ENCODE results near the gene SCAPER. TPM values are rescaled to one million over a fixed set of nuclear protein-coding genes. Genes with fewer than 3 reads are reported as not detected.

SCAPER gene
- total and polyA plus RNA-seq, 2 donors (not counting 1 experiment from before 2014, with no cell fraction given), result 8.3 to 61.6 TPM

GRCh38 chr15:76501726-76502125 is 403.4 kb downstream of the SCAPER start:
- TF ChIP-seq EZH2 (IDR thresholded peaks at IDR 0.05; ENCODE audit: borderline replicate concordance, insufficient read depth, low read depth, low read length, poor library complexity, severe bottlenecking), result no peak
- TF ChIP-seq, protein P1, sequence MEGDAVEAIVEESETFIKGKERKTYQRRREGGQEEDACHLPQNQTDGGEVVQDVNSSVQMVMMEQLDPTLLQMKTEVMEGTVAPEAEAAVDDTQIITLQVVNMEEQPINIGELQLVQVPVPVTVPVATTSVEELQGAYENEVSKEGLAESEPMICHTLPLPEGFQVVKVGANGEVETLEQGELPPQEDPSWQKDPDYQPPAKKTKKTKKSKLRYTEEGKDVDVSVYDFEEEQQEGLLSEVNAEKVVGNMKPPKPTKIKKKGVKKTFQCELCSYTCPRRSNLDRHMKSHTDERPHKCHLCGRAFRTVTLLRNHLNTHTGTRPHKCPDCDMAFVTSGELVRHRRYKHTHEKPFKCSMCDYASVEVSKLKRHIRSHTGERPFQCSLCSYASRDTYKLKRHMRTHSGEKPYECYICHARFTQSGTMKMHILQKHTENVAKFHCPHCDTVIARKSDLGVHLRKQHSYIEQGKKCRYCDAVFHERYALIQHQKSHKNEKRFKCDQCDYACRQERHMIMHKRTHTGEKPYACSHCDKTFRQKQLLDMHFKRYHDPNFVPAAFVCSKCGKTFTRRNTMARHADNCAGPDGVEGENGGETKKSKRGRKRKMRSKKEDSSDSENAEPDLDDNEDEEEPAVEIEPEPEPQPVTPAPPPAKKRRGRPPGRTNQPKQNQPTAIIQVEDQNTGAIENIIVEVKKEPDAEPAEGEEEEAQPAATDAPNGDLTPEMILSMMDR (IDR thresholded peaks at IDR 0.05), result no peak
- WGBS (ENCODE audit: insufficient coverage), result no CpG with 5 or more reads among the region's 1 CpG
- H3K27me3 ChIP-seq (replicated peaks in 1 of 4; ENCODE audit: control extremely low read depth in 1 of 4, control insufficient read depth in 3 of 4, insufficient read depth in 4 of 4, low read length in 3 of 4), result no peaks in the 10 kb centered on the region
- intact Hi-C loops (cut with micrococcal nuclease), result no loop called here
- H3K4me2 ChIP-seq (replicated peaks; ENCODE audit: low read depth, low read length, poor library complexity, severe bottlenecking), result no peak overlapping the region
- H3K9me3 ChIP-seq (ENCODE audit: control extremely low read depth in 1 of 3, control insufficient read depth in 2 of 3, insufficient read depth in 1 of 3, low read length in 2 of 3), result no peaks in the 10 kb centered on the region
- no peaks in the 10 kb centered on the region for H3K4me1 ChIP-seq (ENCODE audit: control insufficient read depth in 2 of 2, insufficient read depth in 2 of 2, low read length in 2 of 2)
- Mint-ChIP-seq H3K4me1 (no peaks in the 10 kb centered on the region), H3K9me3 (ENCODE audit: insufficient read depth) (peaks cover 3% of the 10 kb centered on the region), H3K27me3 (no peaks in the 10 kb centered on the region), H3K4me3 (no peak overlapping the region), H3K27ac (no peak overlapping the region)
- CTCF ChIA-PET, result no interaction called here
- DNase-seq, result no peak
- H4K20me1 ChIP-seq (ENCODE audit: control insufficient read depth, insufficient read depth, low read length, poor library complexity, severe bottlenecking), result no peaks in the 10 kb centered on the region
- H3K79me2 ChIP-seq (ENCODE audit: control insufficient read depth, insufficient read depth, low read length), result no peaks in the 10 kb centered on the region
- no peak overlapping the region for H2AFZ ChIP-seq (ENCODE audit: insufficient read depth, low read depth, low read length, poor library complexity, severe bottlenecking)
- H3K4me3 ChIP-seq (ENCODE audit: control extremely low read depth in 1 of 5, extremely low read depth in 1 of 5, insufficient read depth in 1 of 5, low read depth in 2 of 5, low read length in 4 of 5), result no peak overlapping the region
- H3K27ac ChIP-seq (ENCODE audit: low read length in 2 of 2), result no peak overlapping the region
- POLR2A ChIA-PET, result no interaction called here
- H3K36me3 ChIP-seq (replicated peaks in 1 of 2; ENCODE audit: control extremely low read depth in 1 of 2, control insufficient read depth in 1 of 2, extremely low read depth in 1 of 2, insufficient read depth in 2 of 2, low read length in 1 of 2), result peaks cover 0 to 6% of the 10 kb centered on the region in 2 experiments
- H3K9ac ChIP-seq (ENCODE audit: low read length), result no peak overlapping the region
- no peak for ATAC-seq (ENCODE audit: low read depth)

DNA sequence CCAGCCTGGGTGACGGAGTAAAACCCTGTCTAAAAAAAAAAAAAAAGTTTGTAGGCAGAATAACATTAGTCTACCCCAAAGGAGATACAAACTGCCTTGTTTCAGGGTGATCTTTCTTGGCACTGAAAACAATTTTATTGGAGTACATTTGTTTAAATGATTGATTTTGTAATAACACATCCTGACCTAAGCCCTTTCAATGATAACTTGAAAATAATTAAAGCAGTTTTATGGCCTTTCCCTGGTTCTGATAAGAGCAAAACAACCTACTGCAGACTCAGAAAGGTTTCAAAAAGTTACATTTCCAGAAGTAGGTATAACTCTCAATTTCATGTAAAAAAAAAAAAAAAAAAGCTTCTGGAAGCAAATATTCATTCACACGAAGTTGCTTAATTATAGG is 404.1 kb downstream of the SCAPER start:
- no peak overlapping the region for H3K9ac ChIP-seq (ENCODE audit: low read length)
- no CpG with 5 or more reads among the region's 2 CpGs for WGBS (ENCODE audit: insufficient coverage)
- Mint-ChIP-seq H3K9me3 (ENCODE audit: insufficient read depth) (peaks cover 3% of the 10 kb centered on the region), H3K27ac (no peak overlapping the region), H3K4me1 (no peaks in the 10 kb centered on the region), H3K4me3 (no peak overlapping the region), H3K27me3 (no peaks in the 10 kb centered on the region)
- peaks cover 0 to 6% of the 10 kb centered on the region in 2 experiments for H3K36me3 ChIP-seq (replicated peaks in 1 of 2; ENCODE audit: control extremely low read depth in 1 of 2, control insufficient read depth in 1 of 2, extremely low read depth in 1 of 2, insufficient read depth in 2 of 2, low read length in 1 of 2)
- no peaks in the 10 kb centered on the region for H3K27me3 ChIP-seq (replicated peaks in 1 of 4; ENCODE audit: control extremely low read depth in 1 of 4, control insufficient read depth in 3 of 4, insufficient read depth in 4 of 4, low read length in 3 of 4)
- no peaks in the 10 kb centered on the region for H3K79me2 ChIP-seq (ENCODE audit: control insufficient read depth, insufficient read depth, low read length)
- no peak for ATAC-seq (ENCODE audit: low read depth)
- no peak for DNase-seq
- ChIA-PET CTCF (no interaction called here), POLR2A (no interaction called here)
- no peaks in the 10 kb centered on the region for H3K4me1 ChIP-seq (ENCODE audit: control insufficient read depth in 2 of 2, insufficient read depth in 2 of 2, low read length in 2 of 2)
- intact Hi-C loops (cut with micrococcal nuclease), result no loop called here
- H4K20me1 ChIP-seq (ENCODE audit: control insufficient read depth, insufficient read depth, low read length, poor library complexity, severe bottlenecking), result no peaks in the 10 kb centered on the region
- H2AFZ ChIP-seq (ENCODE audit: insufficient read depth, low read depth, low read length, poor library complexity, severe bottlenecking), result no peak overlapping the region
- TF ChIP-seq, protein P1 (IDR thresholded peaks at IDR 0.05), result no peak
- TF ChIP-seq EZH2 (IDR thresholded peaks at IDR 0.05; ENCODE audit: borderline replicate concordance, insufficient read depth, low read depth, low read length, poor library complexity, severe bottlenecking), result no peak
- no peak overlapping the region for H3K27ac ChIP-seq (ENCODE audit: low read length in 2 of 2)
- no peak overlapping the region for H3K4me3 ChIP-seq (ENCODE audit: control extremely low read depth in 1 of 5, extremely low read depth in 1 of 5, insufficient read depth in 1 of 5, low read depth in 2 of 5, low read length in 4 of 5)
- H3K4me2 ChIP-seq (replicated peaks; ENCODE audit: low read depth, low read length, poor library complexity, severe bottlenecking), result no peak overlapping the region
- H3K9me3 ChIP-seq (ENCODE audit: control extremely low read depth in 1 of 3, control insufficient read depth in 2 of 3, insufficient read depth in 1 of 3, low read length in 2 of 3), result no peaks in the 10 kb centered on the region
